K562 (cell line): ENCODE data around the gene CD52. TPM values are rescaled to one million over a fixed set of nuclear protein-coding genes. Genes with fewer than 3 reads are reported as not detected.
A peak's percentile ranks its signal among the peaks of the same experiment; 100 is the strongest.

Source experiments
- CREB1 ChIP-seq, 2 experiments: sonication (generic) in 1 of 2; formaldehyde crosslinking in 1 of 2; IDR thresholded peaks; 2 replicates each; pipeline versions ENCODE4 v1.6.1 to v1.8.0; 2012 to 2022; ENCODE audit warnings: inconsistent platforms in 1 of 2, mild to moderate bottlenecking in 1 of 2, missing genetic modification reagents in 1 of 2, moderate library complexity in 1 of 2
- DMBX1 ChIP-seq: fragments of 250-450 bp; sonication (Bioruptor Pico); IDR thresholded peaks from 2 replicates; pipeline ENCODE4 v1.8.0; 2022; ENCODE audit warnings: inconsistent platforms, mild to moderate bottlenecking, moderate library complexity, borderline replicate concordance
- EZH2 ChIP-seq: IDR thresholded peaks from 2 replicates; pipeline ENCODE4 v1.6.1; 2012; ENCODE audit warnings: low read depth, mild to moderate bottlenecking, inconsistent platforms, low read length, borderline replicate concordance
- SIRT6 ChIP-seq: IDR thresholded peaks from one replicate; pipeline ENCODE4 v1.6.1; 2012; ENCODE audit warnings: low read depth, mild to moderate bottlenecking, control low read depth, inconsistent platforms, low read length, moderate library complexity
- SMARCC2 ChIP-seq: fragments of 450-650 bp; IDR thresholded peaks from 2 replicates; pipeline ENCODE4 v1.6.1; 2017; ENCODE audit warnings: antibody characterized with exemption, moderate library complexity, mild to moderate bottlenecking, low read depth
- TBP ChIP-seq: optimal IDR thresholded peaks from 2 replicates; pipeline ENCODE3; 2011; ENCODE audit warnings: low read depth, low read length, improper control_type of control experiment
- TCF7 ChIP-seq: sonication (generic); IDR thresholded peaks from 2 replicates; pipeline ENCODE4 v1.6.1; 2016; ENCODE audit warnings: antibody characterized with exemption, borderline replicate concordance
- polyA plus RNA-seq, 8 experiments: library from polyadenylated mRNA; depleted of rRNA in 4 of 8; stranded (reverse) in 5 of 8; unstranded in 3 of 8; fragments of >200 nt; fragmentation: Nextera tagmentation in 2 of 8; fragmentation: Illumina TruSeq in 1 of 8; extraction: Ambion mirVana in 2 of 8; extraction: Trizol in 1 of 8; gene quantifications; 2 replicates each; pipeline versions ENCODE4 v1.2.1 to v1.2.3, GENCODE V29; 2011 to 2014; ENCODE audit warnings: inconsistent platforms in 1 of 8, missing spikeins in 1 of 8
- total RNA-seq, 7 experiments: library from RNA; depleted of rRNA in 6 of 7; stranded (reverse); fragments of >200 nt in 6 of 7; fragmentation: Illumina TruSeq in 2 of 7; extraction: Trizol in 2 of 7; gene quantifications; 2 replicates each; pipeline versions ENCODE4 v1.2.1 to v1.2.3, GENCODE V29; 2011 to 2021; ENCODE audit warnings: low replicate concordance in 1 of 7
- TF ChIP-seq, protein P1 (sequence below): fragments of 250-450 bp; sonication (Bioruptor Pico); IDR thresholded peaks from 2 replicates; pipeline ENCODE4 v1.8.0; 2022; ENCODE audit warnings: moderate library complexity, mild to moderate bottlenecking, inconsistent platforms
- TF ChIP-seq, protein P2 (sequence below): fragments of 250-450 bp; sonication (Bioruptor Pico); IDR thresholded peaks from 2 replicates; pipeline ENCODE4 v1.8.0; 2021; ENCODE audit warnings: moderate library complexity, mild to moderate bottlenecking, inconsistent platforms
- TF ChIP-seq, protein P3 (sequence below): fragments of 450-650 bp; formaldehyde crosslinking; IDR thresholded peaks from 2 replicates; pipeline ENCODE4 v1.4.0; 2022; ENCODE audit warnings: missing genetic modification characterization
- TF ChIP-seq, protein P4 (sequence below): fragments of 250-450 bp; sonication (Bioruptor Pico); IDR thresholded peaks from 2 replicates; pipeline ENCODE4 v1.5.1; 2021; ENCODE audit warnings: mild to moderate bottlenecking

CD52 gene
- total and polyA plus RNA-seq, 9 of the 15 experiments (the other 6 are each of a cell fraction or from before 2014, with no cell fraction given) = 34.9 to 488 (median 173) TPM

DNA sequence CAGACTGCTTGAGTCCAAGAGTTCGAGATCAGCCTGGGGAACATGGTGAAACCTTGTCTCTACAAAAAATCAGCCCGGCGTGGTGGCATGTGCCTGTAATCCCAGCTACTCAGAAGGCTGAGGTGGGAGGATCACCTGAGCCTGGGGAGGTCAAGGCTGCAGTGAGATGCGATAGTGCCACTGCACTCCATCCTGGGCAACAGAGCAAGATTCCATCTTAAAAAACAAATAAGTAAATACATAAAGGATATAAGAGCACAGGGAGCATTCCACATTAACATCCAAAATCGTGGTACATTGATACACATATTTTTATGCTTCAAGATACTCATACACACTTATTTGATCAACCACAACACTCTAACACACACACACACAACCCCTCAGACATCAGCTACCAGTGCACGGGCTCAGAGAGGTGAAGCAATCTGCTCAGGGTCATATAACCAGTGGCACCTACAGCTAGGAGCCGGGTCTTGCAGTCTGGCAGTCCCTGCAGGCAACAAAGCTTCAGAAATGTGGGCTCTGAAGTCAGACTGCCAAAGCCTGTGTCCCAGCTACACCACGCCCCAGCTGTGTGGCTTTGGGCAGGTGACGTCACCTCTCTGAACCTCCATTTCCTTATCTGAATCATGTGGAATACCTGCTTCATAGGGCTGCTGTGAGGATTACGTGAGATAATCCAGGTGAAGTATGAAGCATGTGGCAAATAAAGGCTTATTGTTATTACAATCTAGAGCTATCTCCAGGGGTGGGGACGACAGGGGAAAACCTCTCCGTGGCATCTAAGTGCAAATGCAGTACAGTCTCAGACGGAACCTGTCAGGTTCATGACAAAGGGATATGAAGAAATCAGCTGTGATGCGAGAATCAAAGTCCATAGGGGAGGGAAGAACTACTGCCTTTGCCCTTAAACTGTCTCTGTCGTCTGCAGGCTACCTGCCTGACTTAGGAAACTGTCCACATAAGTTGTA lies 40.9 kb downstream of the CD52 start (continued):
- TF ChIP-seq SIRT6 (no peak), DMBX1 (no peak), TCF7 (no peak), CREB1 (IDR thresholded peaks at IDR 0.05) (0 out of 2 replicates have a peak, but pooled peaks have one; percentile 29), CREB1 (CRISPR knock-in tag; IDR thresholded peaks at IDR 0.05) (peak; percentile 55; the same call in 1 of the 2 replicates), TBP (no peak), SMARCC2 (no peak), EZH2 (no peak)
- TF ChIP-seq, protein P1, sequence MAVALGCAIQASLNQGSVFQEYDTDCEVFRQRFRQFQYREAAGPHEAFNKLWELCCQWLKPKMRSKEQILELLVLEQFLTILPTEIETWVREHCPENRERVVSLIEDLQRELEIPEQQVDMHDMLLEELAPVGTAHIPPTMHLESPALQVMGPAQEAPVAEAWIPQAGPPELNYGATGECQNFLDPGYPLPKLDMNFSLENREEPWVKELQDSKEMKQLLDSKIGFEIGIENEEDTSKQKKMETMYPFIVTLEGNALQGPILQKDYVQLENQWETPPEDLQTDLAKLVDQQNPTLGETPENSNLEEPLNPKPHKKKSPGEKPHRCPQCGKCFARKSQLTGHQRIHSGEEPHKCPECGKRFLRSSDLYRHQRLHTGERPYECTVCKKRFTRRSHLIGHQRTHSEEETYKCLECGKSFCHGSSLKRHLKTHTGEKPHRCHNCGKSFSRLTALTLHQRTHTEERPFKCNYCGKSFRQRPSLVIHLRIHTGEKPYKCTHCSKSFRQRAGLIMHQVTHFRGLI (CRISPR knock-in tag) = no peak
- TF ChIP-seq, protein P2, sequence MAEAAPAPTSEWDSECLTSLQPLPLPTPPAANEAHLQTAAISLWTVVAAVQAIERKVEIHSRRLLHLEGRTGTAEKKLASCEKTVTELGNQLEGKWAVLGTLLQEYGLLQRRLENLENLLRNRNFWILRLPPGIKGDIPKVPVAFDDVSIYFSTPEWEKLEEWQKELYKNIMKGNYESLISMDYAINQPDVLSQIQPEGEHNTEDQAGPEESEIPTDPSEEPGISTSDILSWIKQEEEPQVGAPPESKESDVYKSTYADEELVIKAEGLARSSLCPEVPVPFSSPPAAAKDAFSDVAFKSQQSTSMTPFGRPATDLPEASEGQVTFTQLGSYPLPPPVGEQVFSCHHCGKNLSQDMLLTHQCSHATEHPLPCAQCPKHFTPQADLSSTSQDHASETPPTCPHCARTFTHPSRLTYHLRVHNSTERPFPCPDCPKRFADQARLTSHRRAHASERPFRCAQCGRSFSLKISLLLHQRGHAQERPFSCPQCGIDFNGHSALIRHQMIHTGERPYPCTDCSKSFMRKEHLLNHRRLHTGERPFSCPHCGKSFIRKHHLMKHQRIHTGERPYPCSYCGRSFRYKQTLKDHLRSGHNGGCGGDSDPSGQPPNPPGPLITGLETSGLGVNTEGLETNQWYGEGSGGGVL = no peak
- TF ChIP-seq, protein P3, sequence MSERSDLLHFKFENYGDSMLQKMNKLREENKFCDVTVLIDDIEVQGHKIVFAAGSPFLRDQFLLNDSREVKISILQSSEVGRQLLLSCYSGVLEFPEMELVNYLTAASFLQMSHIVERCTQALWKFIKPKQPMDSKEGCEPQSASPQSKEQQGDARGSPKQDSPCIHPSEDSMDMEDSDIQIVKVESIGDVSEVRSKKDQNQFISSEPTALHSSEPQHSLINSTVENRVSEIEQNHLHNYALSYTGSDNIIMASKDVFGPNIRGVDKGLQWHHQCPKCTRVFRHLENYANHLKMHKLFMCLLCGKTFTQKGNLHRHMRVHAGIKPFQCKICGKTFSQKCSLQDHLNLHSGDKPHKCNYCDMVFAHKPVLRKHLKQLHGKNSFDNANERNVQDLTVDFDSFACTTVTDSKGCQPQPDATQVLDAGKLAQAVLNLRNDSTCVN (CRISPR knock-in tag) = no peak
- TF ChIP-seq, protein P4, sequence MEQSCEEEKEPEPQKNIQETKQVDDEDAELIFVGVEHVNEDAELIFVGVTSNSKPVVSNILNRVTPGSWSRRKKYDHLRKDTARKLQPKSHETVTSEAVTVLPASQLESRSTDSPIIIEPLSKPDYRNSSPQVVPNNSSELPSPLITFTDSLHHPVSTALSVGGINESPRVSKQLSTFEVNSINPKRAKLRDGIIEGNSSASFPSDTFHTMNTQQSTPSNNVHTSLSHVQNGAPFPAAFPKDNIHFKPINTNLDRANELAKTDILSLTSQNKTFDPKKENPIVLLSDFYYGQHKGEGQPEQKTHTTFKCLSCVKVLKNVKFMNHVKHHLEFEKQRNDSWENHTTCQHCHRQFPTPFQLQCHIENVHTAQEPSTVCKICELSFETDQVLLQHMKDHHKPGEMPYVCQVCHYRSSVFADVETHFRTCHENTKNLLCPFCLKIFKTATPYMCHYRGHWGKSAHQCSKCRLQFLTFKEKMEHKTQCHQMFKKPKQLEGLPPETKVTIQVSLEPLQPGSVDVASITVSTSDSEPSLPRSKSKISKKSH = no peak
